Smooth muscle cell (in vitro differentiated cells): ENCODE results near the gene PPIA. TPM values are rescaled to one million over a fixed set of nuclear protein-coding genes. Genes with fewer than 3 reads are reported as not detected.

Experiments
- DNase-seq: peaks from one replicate; lab custom pipeline; 2025; ENCODE audit not compliant: unreplicated experiment; lab: John Stamatoyannopoulos, UW
- H2AFZ ChIP-seq: fragments of 200-600 bp; sonication (generic); 2 replicates; pipeline ENCODE4 v1.6.0; 2016; ENCODE audit warnings: antibody characterized with exemption, low read depth, mild to moderate bottlenecking
- H3F3A ChIP-seq: fragments of 200-600 bp; sonication (generic); 2 replicates; pipeline ENCODE4 v1.6.0; 2017; ENCODE audit warnings: antibody characterized with exemption, low read depth
- H3K27ac ChIP-seq: fragments of 200-600 bp; sonication (generic); 2 replicates; pipeline ENCODE4 v1.5.1; 2016; ENCODE audit warnings: low read depth, mild to moderate bottlenecking
- H3K27me3 ChIP-seq: fragments of 200-600 bp; sonication (generic); 2 replicates; pipeline ENCODE4 v1.6.1; 2016; ENCODE audit warnings: low read depth, mild to moderate bottlenecking
- H3K36me3 ChIP-seq: fragments of 200-600 bp; sonication (generic); 2 replicates; pipeline ENCODE4 v1.5.1; 2016; ENCODE audit warnings: low read depth
- H3K4me1 ChIP-seq: fragments of 200-600 bp; sonication (generic); 2 replicates; pipeline ENCODE4 v1.5.1; 2016; ENCODE audit warnings: low read depth
- H3K4me2 ChIP-seq: fragments of 200-600 bp; sonication (generic); 2 replicates; pipeline ENCODE4 v1.6.0; 2016; ENCODE audit warnings: mild to moderate bottlenecking
- H3K4me3 ChIP-seq: fragments of 200-600 bp; sonication (generic); 2 replicates; pipeline ENCODE4 v1.5.1; 2016; ENCODE audit warnings: mild to moderate bottlenecking
- H3K79me2 ChIP-seq: fragments of 200-600 bp; sonication (generic); 2 replicates; pipeline ENCODE4 v1.6.0; 2016; ENCODE audit warnings: low read depth, mild to moderate bottlenecking
- H3K9ac ChIP-seq: fragments of 200-600 bp; sonication (generic); 2 replicates; pipeline ENCODE4 v1.6.0; 2016; ENCODE audit warnings: low read depth
- H3K9me3 ChIP-seq: fragments of 200-600 bp; sonication (generic); replicated peaks from 2 replicates; pipeline ENCODE4 v1.5.1; 2016; ENCODE audit warnings: low read depth
- H4K20me1 ChIP-seq: fragments of 200-600 bp; sonication (generic); 2 replicates; pipeline ENCODE4 v1.6.0; 2016; ENCODE audit warnings: low read depth
- CTCF ChIP-seq: fragments of 200-600 bp; sonication (generic); IDR thresholded peaks from 2 replicates; pipeline ENCODE4 v1.5.1; 2017; ENCODE audit warnings: borderline replicate concordance, mild to moderate bottlenecking, antibody characterized with exemption; ENCODE audit not compliant: insufficient read depth, poor library complexity, severe bottlenecking
- WGBS: methylation state at CpG from one replicate; pipeline ENCODE4 v1.1.7; 2016; ENCODE audit warnings: low lambda C conversion rate; 5-methylcytosine and 5-hydroxymethylcytosine counted together
- polyA plus RNA-seq: library from polyadenylated mRNA; unstranded; fragments of >200 nt; fragmentation: Nextera tagmentation; extraction: Ambion mirVana; gene quantifications from 2 replicates; pipeline ENCODE4 v1.2.1, GENCODE V29; 2016
- total RNA-seq: library from RNA; depleted of rRNA; stranded (reverse); fragments of >200 nt; gene quantifications from 2 replicates; pipeline ENCODE4 v1.2.3, GENCODE V29; 2014

PPIA gene
- total and polyA plus RNA-seq, 2 experiments from 2014 or later = 2,990 to 3,434 TPM

DNA sequence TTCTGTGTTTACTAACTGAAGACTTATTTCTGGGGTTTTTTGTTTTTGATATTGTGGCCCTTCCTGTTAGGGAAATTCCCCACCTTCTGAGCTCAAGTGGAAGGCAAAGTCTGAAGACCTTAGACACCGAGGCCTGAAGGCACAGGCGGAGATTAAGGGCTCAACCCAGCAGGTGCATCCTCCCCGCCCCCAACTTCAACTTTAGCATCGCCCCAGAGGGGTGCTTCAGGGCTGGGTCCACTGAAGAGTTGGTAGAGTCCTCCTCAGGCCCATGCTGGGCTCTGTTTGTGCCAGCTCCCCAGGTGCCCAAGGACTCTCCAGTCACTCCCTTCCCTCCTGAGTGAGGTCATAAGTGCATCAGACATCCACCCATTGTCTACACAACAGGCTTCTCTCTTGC is 9.4 kb upstream of the PPIA start:
- no peaks in the 10 kb centered on the region for H3F3A ChIP-seq
- H3K27me3 ChIP-seq = no peaks in the 10 kb centered on the region
- no peak overlapping the region for H3K27ac ChIP-seq
- 85% methylated on average over 4 of the region's 4 CpGs for WGBS
- H3K36me3 ChIP-seq = no peaks in the 10 kb centered on the region
- TF ChIP-seq CTCF = no peak
- no peak overlapping the region for H3K9ac ChIP-seq
- H2AFZ ChIP-seq = no peak overlapping the region
- no peak overlapping the region for H3K4me2 ChIP-seq
- no peaks in the 10 kb centered on the region for H3K4me1 ChIP-seq
- no peak for DNase-seq
- no peaks in the 10 kb centered on the region for H4K20me1 ChIP-seq
- no peaks in the 10 kb centered on the region for H3K9me3 ChIP-seq
- H3K79me2 ChIP-seq = no peaks in the 10 kb centered on the region
- H3K4me3 ChIP-seq = no peak overlapping the region

GRCh38 chr7:44787762-44788161 is 8.7 kb upstream of the PPIA start:
- Histone ChIP-seq H2AFZ (no peak overlapping the region), H3F3A (no peaks in the 10 kb centered on the region), H3K27ac (no peak overlapping the region), H3K79me2 (no peaks in the 10 kb centered on the region), H3K9me3 (no peaks in the 10 kb centered on the region), H4K20me1 (no peaks in the 10 kb centered on the region), H3K4me3 (no peak overlapping the region), H3K36me3 (no peaks in the 10 kb centered on the region), H3K27me3 (no peaks in the 10 kb centered on the region), H3K9ac (no peak overlapping the region), H3K4me2 (no peak overlapping the region), H3K4me1 (no peaks in the 10 kb centered on the region)
- WGBS = 91% methylated on average over 3 of the region's 3 CpGs
- no peak for TF ChIP-seq CTCF
- DNase-seq = no peak

DNA sequence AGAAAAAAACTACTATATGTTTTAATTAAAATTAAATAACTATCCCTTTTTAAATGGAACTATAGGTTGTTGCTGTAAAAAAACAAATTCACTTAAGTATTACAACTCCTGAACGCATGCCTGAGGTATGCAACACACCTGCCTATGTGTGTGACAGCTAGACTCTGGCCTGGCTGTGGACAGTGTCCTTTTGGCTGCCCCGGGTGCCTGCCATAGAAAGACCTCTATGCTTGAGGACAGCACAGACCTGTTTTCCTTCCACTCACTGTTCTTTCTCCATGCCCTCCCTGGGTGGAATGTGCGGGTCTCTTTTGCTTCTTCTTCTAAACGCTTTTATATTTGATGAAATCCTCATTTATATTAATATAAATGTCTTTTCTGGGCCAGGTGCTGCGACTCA is 6.5 kb upstream of the PPIA start:
- 87% methylated on average over 5 of the region's 5 CpGs for WGBS

More for the DNA sequence above, 6.5 kb upstream of the PPIA start:
- Histone ChIP-seq H3K4me3 (no peak overlapping the region), H2AFZ (no peak overlapping the region), H3F3A (peaks cover 3% of the 10 kb centered on the region), H4K20me1 (no peaks in the 10 kb centered on the region), H3K4me2 (no peak overlapping the region), H3K36me3 (no peaks in the 10 kb centered on the region), H3K4me1 (no peaks in the 10 kb centered on the region), H3K9ac (no peak overlapping the region), H3K27me3 (no peaks in the 10 kb centered on the region), H3K27ac (no peak overlapping the region), H3K79me2 (no peaks in the 10 kb centered on the region), H3K9me3 (no peaks in the 10 kb centered on the region)
- no peak for TF ChIP-seq CTCF
- DNase-seq = no peak
